ENCODE results near the gene DLL3. TPM values are rescaled to one million over a fixed set of nuclear protein-coding genes. Genes with fewer than 3 reads are reported as not detected.
"Not testable (repeated sequence)": the region's sequence is repeated elsewhere in the genome, so short reads cannot be mapped to it uniquely, and the experiment has no call there.

The DLL3 gene
- 177 and 226 TPM in 2 replicates for polyA plus RNA-seq (2014; cell fraction: cytosol; rRNA removed)
- polyA plus RNA-seq (2014; cell fraction: nucleus; rRNA removed): 118 and 126 TPM in 2 replicates

- peak; percentile 80 for DNase-seq (ENCODE audit: low spot score)
These were observed at the start of gene DLL3 for GRCh38 chr19:39498798-39499642. Gene DLL3, plus strand, starts transcription at chr19:39498947. Its CDS starts 28 bp downstream, at chr19:39498975.

- no peak for DNase-seq (ENCODE audit: low spot score)
These were observed 49.5 kb upstream of the DLL3 start for GRCh38 chr19:39449116-39449797.

GRCh38 chr19:39451257-39451656, 47.5 kb upstream of the DLL3 start:
- not testable (repeated sequence) for DNase-seq (ENCODE audit: low spot score)

- DNase-seq (ENCODE audit: low spot score): no peak
These were observed 35.3 kb upstream of the DLL3 start for GRCh38 chr19:39463403-39463802.

- no peak for DNase-seq (ENCODE audit: low spot score)
These were observed 32.6 kb upstream of the DLL3 start for GRCh38 chr19:39465956-39466747.

- no peak for DNase-seq (ENCODE audit: low spot score)
These were observed 30.8 kb upstream of the DLL3 start for GRCh38 chr19:39467941-39468340.

GRCh38 chr19:39469036-39469435, 29.7 kb upstream of the DLL3 start:
- no peak for DNase-seq (ENCODE audit: low spot score)

GRCh38 chr19:39469567-39469966, 29.2 kb upstream of the DLL3 start:
- DNase-seq (ENCODE audit: low spot score): no peak

GRCh38 chr19:39470724-39471339, 27.9 kb upstream of the DLL3 start:
- DNase-seq (ENCODE audit: low spot score): no peak

GRCh38 chr19:39471756-39472536, 26.8 kb upstream of the DLL3 start:
- DNase-seq (ENCODE audit: low spot score): no peak

- DNase-seq (ENCODE audit: low spot score): no peak
These were observed 25.9 kb upstream of the DLL3 start for GRCh38 chr19:39472746-39473442.

GRCh38 chr19:39473443-39473960, 25.2 kb upstream of the DLL3 start:
- no peak for DNase-seq (ENCODE audit: low spot score)

GRCh38 chr19:39474139-39474620, 24.6 kb upstream of the DLL3 start:
- peak; percentile 58 for DNase-seq (ENCODE audit: low spot score)

- no peak for DNase-seq (ENCODE audit: low spot score)
These were observed 23.0 kb upstream of the DLL3 start for GRCh38 chr19:39475748-39476147.

GRCh38 chr19:39479319-39479801, 19.4 kb upstream of the DLL3 start:
- peak; percentile 24 for DNase-seq (ENCODE audit: low spot score)

- peak; percentile 18 for DNase-seq (ENCODE audit: low spot score)
These were observed 18.8 kb upstream of the DLL3 start for GRCh38 chr19:39479916-39480315.

GRCh38 chr19:39480337-39481228, 18.2 kb upstream of the DLL3 start, which contains the start of gene TIMM50:
Gene TIMM50, plus strand, starts transcription at chr19:39480838. Its CDS starts 16 bp downstream, at chr19:39480854.
- DNase-seq (ENCODE audit: low spot score): peak; percentile 97

- no peak for DNase-seq (ENCODE audit: low spot score)
These were observed 17.6 kb upstream of the DLL3 start for GRCh38 chr19:39481229-39481545.
